GM21515 (cell line): ENCODE measurements around the gene PGBD4.
"Not testable (repeated sequence)": the region's sequence is repeated elsewhere in the genome, so short reads cannot be mapped to it uniquely, and the experiment has no call there.

Experiments used
- ATAC-seq: cut with Tn5 transposase; IDR thresholded peaks from one replicate; pipeline ENCODE4 v1.9.1; 2021; ENCODE audit not compliant: unreplicated experiment

The PGBD4 gene

DNA sequence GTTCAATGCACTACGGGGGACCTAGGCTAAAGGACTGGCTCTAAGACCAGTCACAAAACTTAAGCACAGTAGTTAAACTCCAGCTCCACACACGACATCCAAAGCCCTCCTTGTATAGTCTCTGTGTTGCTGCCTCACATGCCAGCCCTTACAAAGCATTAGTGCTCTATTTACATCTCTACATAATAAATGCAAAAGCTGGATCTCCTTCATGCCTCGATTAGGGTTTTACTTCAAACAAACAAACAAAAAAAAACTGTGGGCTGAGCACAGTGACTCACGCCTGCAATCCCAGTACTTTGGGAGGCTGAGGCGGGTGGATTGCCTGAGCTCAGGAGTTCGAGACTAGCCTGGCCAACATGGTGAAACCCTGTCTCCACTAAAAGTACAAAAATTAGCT, 9.6 kb downstream of the PGBD4 start:
- no peak for ATAC-seq

GRCh38 chr15:34114215-34114614, 12.3 kb downstream of the PGBD4 start:
- no peak for ATAC-seq

- no peak for ATAC-seq
These were observed 12.9 kb downstream of the PGBD4 start for GRCh38 chr15:34114739-34115138.

GRCh38 chr15:34116620-34117019, 14.7 kb downstream of the PGBD4 start:
- ATAC-seq: no peak

DNA sequence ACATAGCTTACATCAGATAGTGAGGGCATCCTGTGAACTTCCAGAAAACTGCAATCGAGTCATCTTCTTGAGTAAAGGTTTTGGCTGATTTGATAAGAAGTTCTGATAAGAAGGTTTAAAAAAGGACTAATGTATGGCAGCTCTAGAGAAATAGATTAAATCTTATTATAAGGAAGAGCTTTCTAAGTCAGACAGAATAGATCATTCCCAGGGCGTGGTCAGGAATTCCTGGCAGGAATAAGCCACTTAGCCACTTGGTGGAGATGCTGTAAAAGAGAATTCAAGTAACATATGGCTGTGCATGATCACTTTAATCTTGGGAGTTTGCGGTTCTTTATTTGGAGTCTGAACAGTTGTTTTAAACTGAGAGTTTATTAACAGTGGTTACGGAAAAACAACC, 17.4 kb downstream of the PGBD4 start:
- no peak for ATAC-seq

DNA sequence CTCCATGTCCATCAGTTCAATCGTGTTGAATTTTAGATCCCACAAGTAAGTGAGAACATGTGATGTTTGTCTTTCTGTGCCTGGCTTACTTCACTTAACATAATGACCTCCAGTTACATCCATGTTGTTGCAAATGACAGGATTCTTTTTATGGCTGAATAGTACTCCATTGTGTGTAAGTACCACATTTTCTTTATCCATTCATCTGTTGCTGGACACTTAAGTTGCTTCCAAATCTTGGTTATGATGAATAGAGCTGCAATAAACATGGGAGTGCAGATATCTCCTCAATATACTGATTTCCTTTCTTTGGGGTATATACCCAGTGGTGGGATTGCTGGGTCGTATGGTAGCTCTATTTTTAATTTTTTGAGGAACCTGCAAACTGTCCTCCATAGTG, 18.5 kb downstream of the PGBD4 start:
- ATAC-seq: not testable (repeated sequence)

GRCh38 chr15:34121786-34122185, 19.9 kb downstream of the PGBD4 start:
- not testable (repeated sequence) for ATAC-seq

- ATAC-seq: no peak
These were observed 20.9 kb downstream of the PGBD4 start for GRCh38 chr15:34122771-34123183.

GRCh38 chr15:34124651-34125050, 22.8 kb downstream of the PGBD4 start:
- no peak for ATAC-seq

DNA sequence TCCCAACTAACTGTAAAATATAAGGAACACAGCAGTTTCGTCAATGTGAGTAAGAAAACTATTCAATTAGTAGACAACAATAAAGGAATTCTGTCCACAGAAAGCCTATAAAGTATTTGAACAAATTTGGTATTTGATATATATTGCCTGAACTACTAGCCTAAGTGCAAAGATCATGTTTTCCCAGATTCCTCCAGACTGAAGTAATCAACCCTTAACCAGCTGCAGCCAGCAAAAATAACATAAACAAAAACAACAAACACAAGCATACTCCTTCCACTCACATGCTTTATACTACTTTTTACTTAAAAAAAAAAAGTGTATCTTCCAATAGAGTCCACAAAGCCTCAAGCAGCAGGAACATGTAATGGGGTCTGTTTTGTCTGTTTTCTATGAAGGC, 24.1 kb downstream of the PGBD4 start:
- no peak for ATAC-seq

- no peak for ATAC-seq
These were observed 24.6 kb downstream of the PGBD4 start for GRCh38 chr15:34126522-34126921.

DNA sequence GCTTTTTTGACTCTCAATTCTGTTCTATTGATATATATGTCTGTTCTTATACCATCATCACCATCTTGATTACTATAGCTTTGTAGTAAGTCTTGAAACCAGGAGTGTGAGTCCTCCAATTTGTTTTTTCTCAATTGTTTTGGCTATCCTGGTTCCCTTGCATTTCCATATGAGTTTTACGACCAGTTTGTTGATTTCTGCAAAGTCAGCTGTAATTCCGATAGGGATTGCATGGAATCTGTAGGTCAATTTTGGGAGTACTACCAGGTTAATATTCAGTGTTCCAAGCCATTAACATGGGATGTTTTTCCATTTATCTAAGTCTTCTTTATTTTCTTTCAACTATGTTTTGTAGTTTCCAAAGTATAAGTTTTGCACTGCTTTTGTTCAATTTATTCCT, 27.0 kb downstream of the PGBD4 start:
- ATAC-seq: no peak

GRCh38 chr15:34132881-34133280, 31.0 kb downstream of the PGBD4 start:
- ATAC-seq: no peak

- no peak for ATAC-seq
These were observed 31.6 kb downstream of the PGBD4 start for GRCh38 chr15:34133511-34133910.

DNA sequence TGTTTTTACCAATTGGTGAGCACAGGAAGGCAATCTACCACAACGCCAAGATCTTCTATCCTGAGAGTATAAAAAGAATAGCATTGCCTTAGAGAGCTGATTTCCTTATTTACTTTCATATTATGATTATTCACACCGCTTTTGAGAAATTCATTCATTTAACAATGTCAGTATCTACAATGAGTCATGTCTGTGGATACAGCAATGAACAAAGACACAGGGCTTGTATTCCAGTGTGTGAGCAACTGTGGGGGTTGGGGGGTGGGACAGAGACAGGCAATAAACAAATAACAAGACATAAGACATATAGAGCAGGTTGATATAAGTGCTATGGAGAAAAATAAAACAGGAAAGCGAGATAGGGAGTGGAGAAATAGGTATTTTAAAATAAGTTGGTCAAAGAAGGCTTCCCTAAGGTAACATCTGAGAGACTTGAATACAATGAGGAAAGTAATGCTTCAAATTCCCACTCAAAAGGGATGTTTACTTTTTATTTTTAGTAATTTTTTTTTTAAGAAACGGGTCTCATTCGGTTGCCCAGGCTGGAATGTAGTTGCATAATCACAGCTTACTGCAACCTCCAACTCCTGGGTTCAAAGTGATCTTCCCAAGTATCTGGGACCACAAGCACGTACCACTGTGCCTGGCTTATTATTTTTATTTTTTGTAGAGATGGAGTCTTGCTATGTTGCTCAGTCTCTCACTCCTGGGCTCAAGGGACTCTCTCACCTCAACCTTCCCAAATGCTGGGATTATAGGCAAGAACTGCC, 45.7 kb downstream of the PGBD4 start:
- ATAC-seq: no peak

GRCh38 chr15:34154725-34155204, 52.9 kb downstream of the PGBD4 start:
- no peak for ATAC-seq

DNA sequence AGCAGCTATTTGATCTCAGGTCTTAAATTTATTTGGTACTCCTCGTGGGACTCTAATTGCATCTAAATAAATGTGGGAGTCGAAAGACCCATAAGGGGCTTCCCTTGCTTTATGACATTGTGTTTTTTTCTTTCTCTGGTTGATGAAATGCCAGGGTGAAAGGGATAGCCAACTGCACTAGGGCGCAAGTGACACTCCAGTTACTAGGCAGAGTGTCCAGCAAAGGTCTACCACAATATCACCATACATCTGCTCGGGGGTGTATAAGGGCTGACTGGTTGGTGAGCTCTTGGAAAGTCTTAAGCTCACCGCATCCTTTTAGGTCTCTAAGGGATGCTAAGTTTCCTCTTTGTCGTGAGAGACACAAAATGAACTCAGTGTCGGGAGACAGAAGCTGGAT, 54.0 kb downstream of the PGBD4 start:
- no peak for ATAC-seq
